Stimulated activated CD8-positive, alpha-beta memory T cell treated with anti-CD3 and anti-CD28 coated beads, Interleukin-12 subunit alpha, Interleukin-12 subunit beta, amount 100 ng/mL, for 24 hours (primary cell): Measurements from ENCODE around the gene VSNL1.

Source experiments
- DNase-seq: peaks from one replicate; pipeline ENCODE4 v3.0.0-alpha.2; 2020; ENCODE audit errors: extremely low read depth

VSNL1 gene

DNA sequence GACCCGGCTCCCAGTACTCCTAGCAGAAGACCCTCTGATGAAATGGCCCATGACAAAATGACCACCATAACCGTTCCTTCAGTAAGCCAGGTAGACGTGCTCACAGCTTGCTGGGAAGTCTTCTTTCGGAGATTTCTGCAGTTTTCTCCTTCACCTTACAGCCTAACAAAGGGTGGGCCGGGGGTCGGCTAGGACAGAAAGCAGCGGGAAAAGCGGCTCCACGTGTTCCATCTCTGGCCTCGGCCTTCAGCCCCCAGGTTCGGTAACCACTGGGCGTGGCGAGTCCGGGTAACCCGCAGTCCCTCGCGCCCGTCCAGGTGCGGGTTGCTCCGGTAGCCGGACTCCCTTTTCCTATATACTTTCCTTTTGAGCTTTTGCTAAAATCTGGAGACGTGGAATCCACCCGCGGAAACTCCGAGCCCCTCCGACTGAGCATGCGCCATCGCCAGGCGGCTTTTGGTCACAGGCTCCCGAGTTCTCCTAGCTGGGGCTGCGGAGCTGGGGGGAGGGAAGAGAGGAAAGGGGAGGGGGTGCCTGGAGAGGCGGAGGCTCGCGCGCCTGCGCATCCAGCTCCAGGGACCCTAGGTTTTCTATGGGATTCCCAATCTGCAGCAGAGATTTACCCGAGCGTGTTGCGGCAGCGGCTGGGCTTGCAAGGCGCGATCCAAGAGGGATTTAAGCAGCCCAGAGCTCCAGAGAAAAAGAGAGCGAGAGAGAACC is at the start of gene VSNL1:
VSNL1 (plus strand) TSS at position 604 of the 720 bp plus-strand sequence. CDS start 51,379 bp downstream, outside the sequence.
- DNase-seq: no peak

GRCh38 chr2:17495590-17495989 is 44.9 kb upstream of the VSNL1 start:
- DNase-seq: no peak

DNA sequence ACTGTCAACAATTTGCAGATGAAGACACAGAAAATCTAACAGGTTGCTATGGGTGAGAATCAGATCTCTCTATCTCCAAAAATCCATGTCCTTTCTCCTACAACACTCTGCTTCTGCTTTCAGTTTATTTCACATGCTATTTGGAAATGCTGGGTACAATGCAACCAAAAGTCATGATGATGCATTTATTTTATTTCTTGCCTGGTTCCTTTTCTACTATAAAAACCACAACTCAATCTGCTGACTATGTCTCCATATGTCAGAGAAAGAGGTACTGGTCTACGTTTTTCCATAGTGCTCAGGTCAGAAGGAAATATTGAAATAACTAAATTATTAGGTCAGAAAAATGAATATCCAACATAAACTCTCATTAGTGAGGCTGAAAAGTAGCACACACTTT is 42.8 kb upstream of the VSNL1 start:
- DNase-seq: no peak

- no peak for DNase-seq
Measured at GRCh38 chr2:17506736-17507616, 33.5 kb upstream of the VSNL1 start.

- DNase-seq: no peak
Measured at GRCh38 chr2:17515652-17516051, 24.8 kb upstream of the VSNL1 start.

DNA sequence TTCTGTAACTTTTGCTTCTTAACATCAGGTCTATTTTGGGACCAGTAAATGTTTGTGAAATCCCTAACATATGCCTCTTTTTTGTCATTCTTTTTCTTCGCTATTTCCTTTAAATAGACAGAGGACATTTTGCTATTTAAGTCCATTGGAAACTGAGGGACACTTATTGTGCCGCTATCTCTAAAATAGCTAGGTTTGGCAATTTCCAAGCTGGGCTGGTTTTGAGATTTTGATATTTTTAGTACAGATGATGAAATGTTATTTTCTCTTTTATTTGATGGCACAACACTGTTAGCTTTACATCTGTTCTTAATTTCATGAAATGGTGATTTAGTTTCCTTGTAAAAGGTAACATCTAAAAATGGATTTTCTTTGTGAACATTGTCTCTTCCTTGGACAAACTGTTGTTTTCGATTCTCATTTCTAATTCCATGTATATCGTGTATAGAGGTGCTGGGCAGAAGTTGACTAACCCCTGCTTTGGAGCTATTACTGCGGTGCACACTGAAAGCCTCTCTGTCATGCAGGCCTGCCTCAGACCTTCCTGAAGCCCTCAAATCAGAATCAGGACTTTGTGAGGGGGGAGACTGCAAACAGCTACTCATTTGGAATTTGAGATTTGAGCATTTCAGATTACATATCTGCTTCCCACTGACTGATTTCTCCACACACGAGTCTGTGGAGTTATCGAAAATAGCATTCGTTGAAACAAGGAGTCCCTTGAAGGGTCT is 22.9 kb upstream of the VSNL1 start:
- DNase-seq: no peak

GRCh38 chr2:17518212-17519154 is 22.0 kb upstream of the VSNL1 start, which contains the start of gene RAD51AP2:
TSS of gene RAD51AP2 (minus strand) at chr2:17518440. CDS start at chr2:17518415, 25 bp downstream.
- DNase-seq: no peak

DNA sequence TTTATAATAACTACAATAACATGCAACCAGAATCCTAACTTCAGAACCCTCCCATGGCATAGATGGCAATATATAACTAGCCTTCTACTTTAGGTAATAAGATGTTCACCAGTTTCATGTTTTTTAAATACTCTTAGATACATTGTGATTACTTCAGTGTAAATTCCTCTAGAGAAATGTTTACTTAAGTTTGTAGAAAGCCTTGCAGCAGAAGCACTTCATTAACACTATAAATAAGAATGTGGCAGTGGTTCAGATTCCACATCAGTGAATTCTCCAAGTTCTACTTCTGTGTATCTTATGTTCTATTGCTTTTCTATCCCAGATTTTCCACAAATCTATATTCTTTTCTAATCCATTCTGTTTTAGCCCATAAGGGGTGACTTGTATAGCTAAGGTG is 21.0 kb upstream of the VSNL1 start:
- DNase-seq: no peak

- no peak for DNase-seq
Measured at GRCh38 chr2:17520761-17521160, 19.7 kb upstream of the VSNL1 start.

- no peak for DNase-seq
Measured at GRCh38 chr2:17521621-17522020, 18.9 kb upstream of the VSNL1 start.

DNA sequence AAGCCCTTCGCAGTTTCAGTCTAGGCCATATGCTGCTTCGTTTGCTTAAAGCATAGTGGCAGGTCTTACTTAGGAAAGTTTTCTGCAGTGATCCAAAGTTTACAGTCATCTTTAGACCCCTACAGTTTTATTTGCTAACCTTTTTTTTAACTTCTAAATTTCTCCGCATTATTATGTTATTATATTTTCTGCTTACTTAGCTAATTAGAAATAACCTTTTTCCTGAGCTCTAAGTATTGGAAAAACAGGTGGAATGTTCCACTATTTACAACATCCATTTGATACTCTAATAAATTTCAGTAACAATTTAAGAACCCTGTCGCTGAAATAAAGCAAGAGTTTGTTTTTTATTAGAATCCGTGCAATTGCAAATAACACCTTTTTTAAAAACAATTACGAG is 18.2 kb upstream of the VSNL1 start:
- no peak for DNase-seq

DNA sequence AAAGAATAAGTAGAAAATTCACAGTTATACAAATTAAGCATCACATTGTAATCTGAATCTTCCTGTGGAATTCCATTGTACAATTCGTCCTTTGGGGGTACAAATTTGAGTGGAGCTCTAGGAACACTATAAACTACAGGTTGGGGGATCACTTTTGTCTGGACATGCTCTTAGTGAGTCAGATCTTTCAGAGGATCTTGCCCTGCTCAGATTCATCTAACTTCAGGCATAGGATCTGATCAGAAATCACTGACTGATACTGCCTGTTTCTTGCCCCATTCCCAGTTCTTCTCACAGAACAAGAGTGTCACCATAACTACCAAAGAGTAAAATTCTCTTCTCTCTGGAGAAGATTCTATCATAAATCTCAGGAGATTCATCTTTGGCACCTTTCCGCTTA is 10.7 kb upstream of the VSNL1 start:
- DNase-seq: no peak

DNA sequence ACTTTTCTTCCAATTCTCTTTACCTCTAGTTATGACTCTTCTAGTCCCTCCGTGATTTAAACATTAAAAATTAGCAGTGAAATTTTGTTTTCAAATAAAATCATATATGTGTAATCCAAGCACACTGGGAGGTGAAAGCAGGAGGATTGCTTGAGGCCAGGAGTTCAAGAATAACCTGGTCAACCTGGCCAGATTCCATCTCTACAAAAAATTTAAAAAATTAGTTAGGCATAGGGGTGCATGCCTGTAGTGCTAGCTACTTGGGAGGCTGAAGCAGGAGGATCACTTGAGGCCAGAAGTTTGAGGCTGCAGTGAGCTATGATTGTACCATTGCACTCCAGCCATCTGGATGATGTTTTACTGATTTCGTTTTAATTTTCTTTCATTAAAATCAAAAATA is 7.0 kb upstream of the VSNL1 start:
- no peak for DNase-seq

DNA sequence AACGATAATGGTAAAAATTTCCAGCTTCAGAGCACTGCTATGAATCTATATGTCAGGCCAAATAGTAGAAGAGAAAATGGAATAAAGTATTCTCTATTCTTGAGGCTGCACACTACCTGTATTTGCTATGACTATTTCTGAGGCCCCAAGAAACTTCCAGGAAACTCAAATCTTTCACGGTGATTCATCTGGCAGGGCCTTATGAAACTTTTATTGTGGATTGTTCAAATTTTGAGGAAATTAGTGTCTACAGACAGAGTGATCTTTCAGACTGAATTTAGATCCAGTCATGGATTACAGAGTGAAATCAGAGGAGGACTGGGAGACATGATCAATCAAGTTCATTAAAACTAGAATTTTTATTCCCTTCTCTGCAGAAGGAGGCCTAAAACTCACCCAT is 4.1 kb upstream of the VSNL1 start:
- no peak for DNase-seq

GRCh38 chr2:17538022-17538843 is 2.3 kb upstream of the VSNL1 start:
- DNase-seq: no peak

DNA sequence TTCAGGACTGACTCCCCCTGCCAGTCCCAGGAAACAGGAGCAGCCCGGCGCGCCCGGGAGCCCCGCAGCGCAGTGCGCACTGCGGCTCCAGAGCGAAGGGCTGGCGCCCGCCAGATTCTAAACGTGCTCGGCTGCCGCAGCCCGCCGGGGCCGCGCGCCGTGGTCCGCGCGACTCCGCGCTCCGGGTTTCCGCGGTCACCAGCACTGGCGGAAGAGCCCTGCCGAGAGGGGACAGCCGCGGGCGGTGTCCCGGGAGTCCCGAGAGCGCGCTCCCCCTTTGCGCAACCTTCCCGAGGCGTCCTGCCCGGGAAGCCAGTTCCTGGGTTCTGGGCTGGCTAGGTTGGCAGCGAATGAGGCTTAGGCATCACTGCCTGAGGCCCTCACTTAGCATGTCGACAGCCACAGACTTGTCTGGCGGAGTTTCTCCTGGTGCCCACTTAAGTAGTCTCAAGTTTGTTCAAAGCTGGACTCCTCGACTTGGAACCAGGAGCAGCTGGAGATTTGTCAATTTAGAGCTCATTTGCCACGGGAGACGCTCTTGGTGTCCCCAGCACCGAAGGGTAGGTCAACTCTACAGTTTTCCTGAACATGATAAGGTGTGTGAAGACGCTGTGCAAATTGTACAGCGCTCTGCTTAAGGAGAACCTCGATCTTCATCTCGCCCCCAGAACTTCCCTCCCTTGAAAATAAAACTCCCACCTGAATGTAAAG is 1.5 kb upstream of the VSNL1 start:
- DNase-seq: no peak

- no peak for DNase-seq
Measured at GRCh38 chr2:17539611-17540092, 844 bp upstream of the VSNL1 start.

DNA sequence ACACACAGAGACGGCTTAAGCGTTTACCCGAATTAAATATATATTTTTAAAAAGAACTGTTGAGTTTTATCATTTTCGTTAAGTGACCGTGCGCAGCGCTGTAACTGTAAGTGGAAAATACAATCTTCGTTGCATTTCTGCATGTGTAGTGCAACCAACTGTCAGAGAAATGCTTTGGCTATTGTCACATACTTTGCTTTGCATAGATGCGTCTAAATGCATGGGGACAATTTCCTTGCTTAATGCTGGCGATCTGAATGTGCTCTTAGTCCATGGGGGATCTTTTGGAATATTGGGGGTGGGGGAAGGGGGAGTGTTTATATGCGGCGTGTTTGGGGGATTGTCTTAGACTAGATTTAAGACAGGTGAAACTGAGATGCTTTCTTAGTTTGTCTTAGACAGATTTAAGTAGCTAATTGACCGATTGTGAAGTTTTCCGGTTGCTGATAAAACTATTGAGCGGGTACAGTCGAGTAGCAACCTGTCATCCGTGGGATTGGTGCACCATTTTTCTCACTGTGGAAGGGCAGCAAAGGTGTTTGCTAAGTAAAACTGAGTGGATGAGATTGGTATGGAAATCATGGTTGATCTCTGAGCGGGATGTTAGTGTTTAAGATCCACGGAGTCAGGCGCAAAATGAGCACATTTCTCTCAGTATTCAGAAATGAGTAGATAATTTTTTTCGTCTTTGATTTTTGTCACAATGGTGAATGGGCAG is 476 bp downstream of the VSNL1 start:
- no peak for DNase-seq

DNA sequence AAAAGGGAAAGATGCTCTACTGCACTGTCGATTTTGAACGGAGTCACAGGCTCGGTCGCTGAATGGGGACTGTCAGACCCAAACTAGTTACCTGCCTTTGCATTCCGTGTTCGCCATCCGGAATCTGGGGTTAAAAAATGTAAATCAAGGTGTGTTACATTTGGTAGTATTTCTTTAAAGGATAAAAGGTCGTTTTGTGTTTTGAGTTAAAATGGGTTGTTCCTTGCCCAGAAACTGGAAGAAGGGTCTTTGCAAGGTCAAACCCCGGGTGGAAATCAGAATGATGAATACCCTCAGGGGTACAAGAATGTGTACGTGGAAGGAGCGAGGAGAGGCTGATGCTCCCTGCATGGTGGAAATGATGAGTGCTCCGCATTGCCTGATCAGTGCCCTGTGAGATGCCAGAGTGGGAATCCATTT is 1.0 kb downstream of the VSNL1 start:
- DNase-seq: no peak
